Lower leg skin (tissue), 4 donors: ENCODE results near the gene PGAP3. TPM values are rescaled to one million over a fixed set of nuclear protein-coding genes. Genes with fewer than 3 reads are reported as not detected.

Source experiments
- DNase-seq, 2 donors: peaks; one replicate each; pipeline ENCODE4 v3.0.0-alpha.2; 2019; ENCODE audit warnings: low spot score in 2 of 2
- H3K4me3 ChIP-seq: fragments of 200-600 bp; sonication (generic); 2 replicates; pipeline ENCODE4 v1.5.1; 2017; ENCODE audit warnings: mild to moderate bottlenecking, low read depth; ENCODE audit not compliant: poor library complexity, severe bottlenecking
- CTCF ChIP-seq, 3 donors: fragments of 450-650 bp; IDR thresholded peaks; one replicate each; pipeline ENCODE4 v1.5.1; 2016; ENCODE audit warnings: antibody characterized with exemption in 3 of 3, mild to moderate bottlenecking in 3 of 3, moderate library complexity in 2 of 3
- POLR2A ChIP-seq, 2 donors: fragments of 450-650 bp; IDR thresholded peaks; one replicate each; pipeline ENCODE4 v1.6.1; 2016 to 2017; ENCODE audit warnings: antibody characterized with exemption in 2 of 2, mild to moderate bottlenecking in 1 of 2, moderate library complexity in 1 of 2
- WGBS, 2 donors: methylation state at CpG; one replicate each; pipeline ENCODE4 v1.1.5; 2018; 5-methylcytosine and 5-hydroxymethylcytosine counted together
- intact Hi-C: fragments of 100-400 bp; cut with DNase I; formaldehyde crosslinking; loops from one replicate; pipeline ENCODE4 v1.15.0; 2023; ENCODE audit warnings: low total_unique reads
- total RNA-seq, 4 donors: library from RNA; depleted of rRNA; stranded (reverse); fragments of >200 nt; gene quantifications; one replicate each; pipeline ENCODE4 v1.1.0, GENCODE V29; 2016

PGAP3 gene
- total RNA-seq, 4 donors from 2014 or later = 24.2 to 41.4 (median 28.8) TPM

GRCh38 chr17:39632153-39632941 is 55.5 kb downstream of the PGAP3 start:
- TF ChIP-seq POLR2A (IDR thresholded peaks at IDR 0.05) (no peak), CTCF (IDR thresholded peaks at IDR 0.05) (no peak)
- intact Hi-C loops = no loop called here
- WGBS, 2 donors = 42% methylated on average over 11 to 13 of the region's 13 CpGs
- DNase-seq = no peak
- H3K4me3 ChIP-seq = no peak overlapping the region

DNA sequence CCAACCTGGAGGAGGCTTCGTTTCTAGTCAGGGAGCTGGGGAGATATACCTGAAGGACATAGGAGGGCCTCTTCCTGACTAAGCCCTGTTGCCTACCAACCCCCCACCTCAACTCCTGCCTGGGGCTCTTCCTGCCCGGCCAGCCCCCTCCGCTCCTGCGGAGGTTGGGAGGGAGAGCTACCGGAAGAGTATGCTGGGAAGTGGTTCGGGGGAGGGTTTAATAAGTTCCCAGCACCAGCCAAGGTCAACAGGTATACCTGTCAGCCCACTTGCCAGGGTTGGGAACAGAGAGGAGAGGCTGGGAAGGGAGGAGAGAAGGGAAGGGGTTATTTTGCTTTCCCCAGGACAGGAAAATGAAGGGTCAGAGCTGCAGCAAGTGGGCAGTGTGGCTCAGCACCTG is 56.5 kb downstream of the PGAP3 start:
- intact Hi-C loops = no loop called here
- TF ChIP-seq CTCF (IDR thresholded peaks at IDR 0.05) (no peak), POLR2A (IDR thresholded peaks at IDR 0.05) (no peak)
- no peak overlapping the region for H3K4me3 ChIP-seq
- 11 to 23% methylated on average over 6 of the region's 6 CpGs for WGBS, 2 donors
- DNase-seq = no peak

GRCh38 chr17:39629898-39630297 is 58.0 kb downstream of the PGAP3 start:
- TF ChIP-seq POLR2A (IDR thresholded peaks at IDR 0.05) (no peak), CTCF (IDR thresholded peaks at IDR 0.05) (no peak)
- intact Hi-C loops = no loop called here
- H3K4me3 ChIP-seq = no peak overlapping the region
- no peak for DNase-seq
- 69 to 73% methylated on average over 12 of the region's 12 CpGs for WGBS, 2 donors

- intact Hi-C loops = no loop called here
- 56 to 64% methylated on average over 3 of the region's 3 CpGs for WGBS, 2 donors
- DNase-seq = no peak
- no peak overlapping the region for H3K4me3 ChIP-seq
- no peak for TF ChIP-seq CTCF (IDR thresholded peaks at IDR 0.05)
- no peak for TF ChIP-seq POLR2A (IDR thresholded peaks at IDR 0.05)
Observed at GRCh38 chr17:39629494-39629880, 58.4 kb downstream of the PGAP3 start.

GRCh38 chr17:39628655-39629493 is 59.0 kb downstream of the PGAP3 start:
- no peak overlapping the region for H3K4me3 ChIP-seq
- no peak for DNase-seq
- intact Hi-C loops = no loop called here

More at GRCh38 chr17:39628655-39629493, 59.0 kb downstream of the PGAP3 start:
- TF ChIP-seq CTCF (IDR thresholded peaks at IDR 0.05) (no peak), POLR2A (IDR thresholded peaks at IDR 0.05) (no peak)
- WGBS, 2 donors = 43 to 58% methylated on average over 10 of the region's 10 CpGs
